Activated CD4-positive, alpha-beta memory T cell treated with anti-CD3 and anti-CD28 coated beads for 36 hours (primary cell): ENCODE data around the gene ASTL. TPM values are rescaled to one million over a fixed set of nuclear protein-coding genes. Genes with fewer than 3 reads are reported as not detected.
A peak's percentile ranks its signal among the peaks of the same experiment; 100 is the strongest.
"Not testable (repeated sequence)": the region's sequence is repeated elsewhere in the genome, so short reads cannot be mapped to it uniquely, and the experiment has no call there.

ENCODE experiments used
- CTCF ChIA-PET: fragments of 350-600 bp; sonication (Branson Sonifier 250); formaldehyde crosslinking; loops from one replicate; lab custom pipeline; 2021; ENCODE audit warnings: antibody characterized with exemption, inconsistent platforms; lab: Charles Lee
- POLR2A ChIA-PET: fragments of 350-600 bp; sonication (Branson Sonifier 250); formaldehyde crosslinking; loops from one replicate; lab custom pipeline; 2021; ENCODE audit warnings: antibody characterized with exemption; lab: Charles Lee
- DNase-seq: peaks from one replicate; pipeline ENCODE4 v3.0.0-alpha.2; 2020
- H3K27ac Mint-ChIP-seq: one replicate; pipeline ENCODE4 v1.8.0; 2021; ENCODE audit warnings: mixed read lengths
- H3K27me3 Mint-ChIP-seq: one replicate; pipeline ENCODE4 v1.8.0; 2021; ENCODE audit warnings: mixed read lengths
- H3K36me3 Mint-ChIP-seq: one replicate; pipeline ENCODE4 v1.8.0; 2021; ENCODE audit warnings: mixed read lengths
- H3K4me1 Mint-ChIP-seq: one replicate; pipeline ENCODE4 v1.8.0; 2021; ENCODE audit warnings: low read depth, mixed read lengths
- H3K4me3 Mint-ChIP-seq: one replicate; pipeline ENCODE4 v1.8.0; 2021; ENCODE audit warnings: mild to moderate bottlenecking, mixed read lengths
- H3K9me3 Mint-ChIP-seq: one replicate; pipeline ENCODE4 v1.8.0; 2021; ENCODE audit warnings: mixed read lengths
- intact Hi-C: fragments of 100-400 bp; cut with micrococcal nuclease; formaldehyde crosslinking; loops from one replicate; pipeline ENCODE4 v1.15.1; 2023
- total RNA-seq, 2 experiments: library from RNA; stranded (reverse); gene quantifications; one replicate each; pipeline ENCODE4 v1.2.3, GENCODE V29; 2021

Gene ASTL
- total RNA-seq, 2 experiments from 2014 or later: 1.8 to 2.4 TPM

DNA sequence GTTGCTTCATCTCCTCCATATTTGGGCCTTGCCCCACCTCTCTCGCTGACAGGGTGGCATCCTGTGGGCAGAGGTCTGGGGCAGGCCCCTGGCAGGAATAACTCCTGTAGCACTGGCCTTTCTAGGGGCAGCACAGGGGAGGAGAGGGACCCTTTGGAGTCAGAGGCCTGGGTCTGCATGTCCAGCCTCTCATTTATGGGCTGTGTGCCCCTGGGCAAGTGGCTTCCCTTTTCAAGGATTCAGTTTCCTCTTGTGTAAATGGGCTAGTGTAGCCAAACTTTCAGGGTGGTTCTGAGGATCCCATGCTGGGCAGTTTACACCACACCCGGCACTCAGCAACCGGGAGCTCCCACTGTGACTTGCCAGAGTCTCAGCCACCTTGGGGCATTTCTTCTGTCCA lies 45.4 kb downstream of the ASTL start:
- no peaks in the 10 kb centered on the region for H3K9me3 Mint-ChIP-seq
- intact Hi-C loops: no loop called here
- H3K4me3 Mint-ChIP-seq: no peak overlapping the region
- no peak for DNase-seq
- CTCF ChIA-PET: interaction anchor here (0.9 to 1.8 kb wide), 2 partner anchors 71 to 81 kb away, joined by 3 to 5 read pairs; no protein-coding TSS in a partner anchor
- H3K27me3 Mint-ChIP-seq: no peaks in the 10 kb centered on the region
- POLR2A ChIA-PET: no interaction called here
- H3K27ac Mint-ChIP-seq: no peak overlapping the region
- H3K36me3 Mint-ChIP-seq: no peaks in the 10 kb centered on the region
- H3K4me1 Mint-ChIP-seq: no peaks in the 10 kb centered on the region

DNA sequence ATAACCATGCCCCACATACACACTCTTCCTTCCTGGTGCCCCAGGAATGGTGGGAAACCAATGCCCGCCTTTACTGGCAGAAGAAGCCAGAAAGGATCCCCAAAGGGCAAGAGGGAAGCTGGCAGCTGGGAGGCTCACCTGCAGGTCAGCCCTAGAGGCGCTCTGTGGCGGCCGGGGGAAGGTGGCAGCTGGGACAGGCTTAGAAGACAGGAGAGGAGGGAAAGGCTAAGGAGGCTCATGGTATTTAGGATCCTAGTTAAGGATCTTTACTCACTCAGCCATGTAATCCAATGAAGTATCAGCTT lies 45.8 kb downstream of the ASTL start:
- DNase-seq: no peak

DNA sequence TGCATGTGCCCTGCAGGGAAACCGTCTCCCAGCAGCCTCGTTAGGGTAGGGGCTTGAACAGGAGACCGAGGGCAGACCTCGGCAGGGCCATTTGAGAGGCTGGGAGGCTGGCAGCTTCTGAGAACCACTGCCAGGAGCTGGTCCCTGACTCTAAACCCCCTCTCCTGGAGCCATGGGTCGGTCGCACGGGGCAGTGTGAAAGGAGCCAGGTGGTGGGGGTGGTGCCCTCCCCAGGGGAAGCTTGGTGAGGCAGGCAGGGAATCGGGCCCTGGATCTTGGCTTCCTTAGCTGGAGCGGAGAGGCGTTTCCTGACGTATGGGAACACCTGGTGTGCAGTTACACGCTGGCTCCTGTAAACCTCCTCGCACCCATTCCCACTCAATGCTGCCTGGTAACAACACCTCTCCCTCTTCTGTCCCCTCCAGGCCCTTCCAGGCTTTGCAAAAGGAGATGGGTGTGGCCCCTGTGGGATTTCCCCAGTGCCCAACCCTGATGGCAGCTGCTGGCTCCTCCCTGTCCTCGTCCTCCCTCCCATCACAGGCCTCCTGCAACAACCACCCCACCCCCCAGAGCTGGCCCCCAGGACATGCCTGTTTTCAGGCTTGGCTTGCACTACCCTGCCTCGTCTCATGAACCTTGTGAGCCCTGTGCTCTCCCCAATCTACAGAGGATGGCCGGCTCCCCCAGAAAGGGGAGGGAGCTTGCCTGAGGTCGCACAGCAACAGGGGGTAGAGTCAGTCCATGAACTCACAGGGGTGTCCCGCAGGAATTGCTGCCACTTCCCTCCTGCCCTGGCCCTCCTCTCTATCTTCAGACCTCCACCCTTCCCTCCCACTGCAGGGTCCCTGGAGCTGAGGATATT lies 46.4 kb downstream of the ASTL start:
- no peaks in the 10 kb centered on the region for H3K9me3 Mint-ChIP-seq
- intact Hi-C loops: no loop called here
- no peak overlapping the region for H3K27ac Mint-ChIP-seq
- H3K27me3 Mint-ChIP-seq: no peaks in the 10 kb centered on the region
- CTCF ChIA-PET: interaction anchor here (1.8 kb wide), 1 partner anchor 83 kb away, joined by 5 read pairs; no protein-coding TSS in a partner anchor
- POLR2A ChIA-PET: no interaction called here
- H3K4me1 Mint-ChIP-seq: no peaks in the 10 kb centered on the region
- peak; percentile 7 for DNase-seq
- no peaks in the 10 kb centered on the region for H3K36me3 Mint-ChIP-seq
- H3K4me3 Mint-ChIP-seq: no peak overlapping the region

More for the DNA sequence above, 45.8 kb downstream of the ASTL start:
- intact Hi-C loops: no loop called here
- Mint-ChIP-seq H3K27me3 (no peaks in the 10 kb centered on the region), H3K4me3 (no peak overlapping the region), H3K36me3 (no peaks in the 10 kb centered on the region), H3K27ac (no peak overlapping the region), H3K9me3 (no peaks in the 10 kb centered on the region), H3K4me1 (no peaks in the 10 kb centered on the region)
- POLR2A ChIA-PET: no interaction called here
- CTCF ChIA-PET: interaction anchor here (1.8 kb wide), 1 partner anchor 82 kb away, joined by 5 read pairs; no protein-coding TSS in a partner anchor

DNA sequence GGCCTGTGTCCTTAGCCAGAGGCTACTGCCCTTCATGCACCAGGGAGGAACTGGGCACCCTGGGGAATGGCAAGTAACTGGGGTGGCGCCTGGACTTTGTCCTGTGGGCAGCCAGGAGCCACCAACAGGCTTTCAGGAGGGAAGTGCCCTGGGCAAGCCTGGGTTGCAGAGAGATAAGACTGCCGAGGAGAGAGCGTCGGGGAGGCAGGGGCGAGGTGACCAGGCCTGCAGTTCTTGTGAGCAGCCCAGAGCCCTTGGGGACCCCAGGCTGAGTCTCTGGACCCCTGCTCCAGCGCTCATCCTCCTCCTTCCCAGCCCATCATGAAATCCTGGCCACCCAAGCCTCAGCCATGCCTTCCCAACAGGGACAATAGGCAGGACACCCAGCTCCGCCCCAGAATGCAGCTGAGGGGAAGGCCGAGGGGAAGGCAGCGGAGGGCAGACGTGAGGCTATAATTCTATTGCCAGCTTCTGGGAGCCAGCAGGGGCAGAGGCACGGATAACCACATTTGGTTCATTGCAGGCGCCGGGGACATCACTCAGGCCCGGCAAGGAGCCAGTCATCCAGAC lies 47.1 kb downstream of the ASTL start:
- Mint-ChIP-seq H3K9me3 (no peaks in the 10 kb centered on the region), H3K36me3 (no peaks in the 10 kb centered on the region), H3K4me3 (no peak overlapping the region), H3K27ac (no peak overlapping the region), H3K27me3 (peaks cover 1% of the 10 kb centered on the region), H3K4me1 (no peaks in the 10 kb centered on the region)
- DNase-seq: no peak
- ChIA-PET POLR2A (no interaction called here), CTCF (interaction anchor here (1.5 kb wide), 1 partner anchor 26 kb away, joined by 5 read pairs; no protein-coding TSS in a partner anchor)
- intact Hi-C loops: no loop called here

DNA sequence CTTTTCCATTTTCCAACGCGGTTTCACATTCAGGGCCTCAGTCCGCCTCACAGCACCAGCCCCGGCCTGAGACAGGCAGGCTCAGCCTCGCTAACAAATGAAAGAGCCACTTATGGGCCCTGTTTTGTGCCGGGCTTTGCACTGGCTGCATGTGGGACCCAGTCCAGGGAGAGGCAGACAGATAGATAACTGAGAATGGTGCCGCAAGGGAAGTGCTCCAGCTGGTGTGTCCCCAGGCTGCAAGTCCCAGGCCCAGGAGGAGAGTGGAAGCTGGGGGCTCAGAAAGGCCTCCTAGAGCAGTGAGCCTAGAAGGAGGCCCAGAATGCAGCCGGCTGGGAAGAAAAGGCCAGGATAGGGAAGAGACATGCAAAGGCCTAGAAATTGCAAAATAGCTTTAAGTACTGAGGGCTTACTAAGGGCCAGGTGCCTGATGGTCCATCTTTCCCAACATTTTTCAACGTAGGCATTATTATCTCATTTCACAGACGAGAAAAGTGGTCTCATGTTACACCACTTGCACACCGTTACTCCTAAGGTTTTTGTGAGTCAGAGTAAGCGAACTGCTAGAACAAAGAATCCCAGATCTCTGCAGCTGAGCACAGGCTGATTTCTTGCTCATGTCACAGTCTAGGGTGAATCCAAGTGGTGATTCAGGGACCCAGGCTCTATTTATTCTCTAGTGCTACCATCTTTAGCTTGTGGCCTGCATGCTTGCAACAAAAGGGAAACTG lies 47.9 kb downstream of the ASTL start:
- CTCF ChIA-PET: interaction anchor here (1.5 kb wide), 1 partner anchor 27 kb away, joined by 5 read pairs; no protein-coding TSS in a partner anchor
- POLR2A ChIA-PET: no interaction called here
- no peak for DNase-seq
- H3K27ac Mint-ChIP-seq: no peak overlapping the region
- H3K27me3 Mint-ChIP-seq: peaks cover 1% of the 10 kb centered on the region
- H3K4me1 Mint-ChIP-seq: no peaks in the 10 kb centered on the region
- no peak overlapping the region for H3K4me3 Mint-ChIP-seq
- H3K36me3 Mint-ChIP-seq: no peaks in the 10 kb centered on the region
- H3K9me3 Mint-ChIP-seq: no peaks in the 10 kb centered on the region
- intact Hi-C loops: no loop called here

DNA sequence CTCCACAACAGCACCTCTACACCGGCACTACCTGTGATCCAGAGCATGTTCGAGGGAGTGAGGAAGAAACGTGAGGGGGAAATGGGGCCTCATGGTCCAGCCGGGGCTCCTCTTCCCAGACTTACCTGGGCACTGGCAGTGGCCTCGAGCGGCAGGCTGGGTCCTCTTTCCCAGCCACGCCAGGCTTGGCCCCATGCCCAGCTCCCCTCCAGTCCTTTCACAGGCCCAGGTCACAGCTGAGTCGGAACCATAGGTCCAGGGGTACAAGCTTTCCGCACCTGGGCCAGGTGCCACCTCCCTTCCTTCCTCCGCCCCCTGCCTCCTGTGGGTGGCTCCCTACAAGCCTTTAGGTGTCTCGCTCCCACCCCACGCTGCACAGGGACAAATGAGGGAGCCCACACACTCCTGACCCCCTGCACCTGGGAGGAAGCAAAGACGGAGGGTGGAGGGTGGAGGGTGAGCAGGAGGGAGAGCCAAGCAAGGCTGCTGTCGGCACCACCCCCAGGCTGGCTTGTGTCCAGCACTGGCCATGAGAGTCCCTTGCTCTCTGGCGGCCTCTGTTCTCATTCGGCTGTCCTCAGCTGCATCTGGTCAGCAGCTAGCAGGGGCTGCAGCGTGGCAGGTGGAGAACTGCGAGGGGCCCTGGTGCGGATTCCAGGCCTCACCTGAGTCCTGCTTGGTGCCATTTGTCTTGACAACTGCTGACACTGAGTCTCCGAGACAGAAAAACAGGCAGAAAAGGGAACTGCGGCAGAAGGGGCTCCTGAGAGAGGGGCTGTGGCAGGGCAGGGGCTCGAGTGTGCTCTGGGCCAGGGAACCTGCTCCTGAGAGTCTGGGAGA lies 48.7 kb downstream of the ASTL start:
- intact Hi-C loops: no loop called here
- H3K27ac Mint-ChIP-seq: no peak overlapping the region
- no peaks in the 10 kb centered on the region for H3K9me3 Mint-ChIP-seq
- no peak overlapping the region for H3K4me3 Mint-ChIP-seq
- ChIA-PET CTCF (interaction anchor here (1.1 to 1.5 kb wide), 2 partner anchors 27 kb away, joined by 3 to 5 read pairs; no protein-coding TSS in a partner anchor), POLR2A (no interaction called here)
- peaks cover 4% of the 10 kb centered on the region for H3K27me3 Mint-ChIP-seq
- no peaks in the 10 kb centered on the region for H3K36me3 Mint-ChIP-seq
- peak; percentile 4 for DNase-seq
- no peaks in the 10 kb centered on the region for H3K4me1 Mint-ChIP-seq

DNA sequence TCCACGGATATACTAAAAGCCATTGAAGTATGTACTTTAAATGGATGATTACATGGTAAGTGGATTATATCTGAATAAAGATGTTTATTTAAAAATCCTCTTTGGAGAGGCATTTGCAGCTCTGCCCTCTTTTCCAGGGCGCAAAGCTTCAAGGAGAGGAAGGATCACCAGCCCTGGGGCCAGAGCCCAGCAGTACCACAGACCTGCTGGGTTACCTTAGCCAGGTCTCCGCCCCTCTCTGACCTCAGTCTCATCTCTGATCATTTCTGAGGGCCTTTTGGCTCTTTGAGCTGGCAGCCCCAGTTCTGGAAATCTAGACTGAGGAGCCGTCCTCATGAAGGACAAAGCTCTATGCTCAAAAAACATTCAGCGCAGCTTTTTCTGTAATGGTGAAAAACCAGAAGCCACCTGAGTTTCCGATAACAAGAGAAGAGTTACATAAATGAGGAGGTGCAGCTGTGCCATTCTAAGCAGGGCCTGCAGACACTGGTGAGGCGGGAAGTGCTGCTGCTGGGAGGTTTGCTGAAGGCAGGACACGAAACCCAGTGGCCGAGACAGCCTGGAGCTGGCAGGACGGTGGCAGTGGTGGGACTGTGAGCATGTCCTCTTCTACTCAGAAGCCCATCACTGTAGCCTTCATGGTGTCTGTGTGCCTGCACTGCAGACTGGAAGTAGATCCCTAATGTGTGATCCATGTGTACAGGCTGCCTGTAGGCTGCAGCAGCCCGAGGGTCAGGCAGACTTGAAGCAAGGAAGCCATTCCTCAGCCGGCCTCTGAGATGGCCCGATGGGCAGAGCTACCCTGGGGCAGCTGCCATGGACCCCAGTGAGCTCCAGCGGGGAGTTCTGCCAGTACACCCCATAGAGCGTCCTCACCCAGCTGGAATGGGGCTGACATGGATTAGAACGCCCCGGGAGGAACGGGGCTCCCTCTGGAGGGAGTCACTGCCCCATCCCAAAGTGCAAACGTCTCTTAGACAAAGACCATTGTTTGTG lies 49.7 kb downstream of the ASTL start:
- Mint-ChIP-seq H3K27me3 (peaks cover 8% of the 10 kb centered on the region), H3K4me1 (no peaks in the 10 kb centered on the region), H3K9me3 (no peaks in the 10 kb centered on the region), H3K4me3 (no peak overlapping the region), H3K36me3 (no peaks in the 10 kb centered on the region), H3K27ac (no peak overlapping the region)
- ChIA-PET POLR2A (no interaction called here), CTCF (interaction anchor here (1.1 kb wide), 1 partner anchor 28 kb away, joined by 3 read pairs; no protein-coding TSS in a partner anchor)
- DNase-seq: no peak
- intact Hi-C loops: no loop called here

DNA sequence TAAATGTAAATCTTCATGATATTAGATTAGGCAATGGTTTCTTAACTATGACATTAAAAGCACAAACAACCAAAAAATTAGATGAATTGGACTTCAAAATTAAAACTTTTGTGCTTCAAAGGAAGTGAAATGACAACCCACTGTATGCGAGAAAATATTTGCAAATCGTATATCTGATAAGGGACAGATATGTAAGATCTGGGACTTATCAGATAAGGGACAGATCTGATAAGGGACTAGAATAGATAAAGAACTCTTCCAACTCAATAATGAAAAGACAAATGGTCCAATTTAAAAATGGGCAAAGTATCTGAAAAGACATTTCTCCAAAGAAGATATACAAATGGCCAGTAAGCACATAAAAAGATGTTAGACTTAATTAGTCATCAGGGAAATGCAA lies 51.2 kb downstream of the ASTL start:
- H3K36me3 Mint-ChIP-seq: no peaks in the 10 kb centered on the region
- ChIA-PET POLR2A (no interaction called here), CTCF (interaction anchor here (2.5 kb wide), 1 partner anchor 30 kb away, joined by 6 read pairs; the partner anchor contains the start of gene ADRA2B)
- DNase-seq: no peak
- no peak overlapping the region for H3K4me3 Mint-ChIP-seq
- H3K27ac Mint-ChIP-seq: no peak overlapping the region
- no peaks in the 10 kb centered on the region for H3K4me1 Mint-ChIP-seq
- intact Hi-C loops: no loop called here
- H3K9me3 Mint-ChIP-seq: no peaks in the 10 kb centered on the region
- H3K27me3 Mint-ChIP-seq: peaks cover 8% of the 10 kb centered on the region

DNA sequence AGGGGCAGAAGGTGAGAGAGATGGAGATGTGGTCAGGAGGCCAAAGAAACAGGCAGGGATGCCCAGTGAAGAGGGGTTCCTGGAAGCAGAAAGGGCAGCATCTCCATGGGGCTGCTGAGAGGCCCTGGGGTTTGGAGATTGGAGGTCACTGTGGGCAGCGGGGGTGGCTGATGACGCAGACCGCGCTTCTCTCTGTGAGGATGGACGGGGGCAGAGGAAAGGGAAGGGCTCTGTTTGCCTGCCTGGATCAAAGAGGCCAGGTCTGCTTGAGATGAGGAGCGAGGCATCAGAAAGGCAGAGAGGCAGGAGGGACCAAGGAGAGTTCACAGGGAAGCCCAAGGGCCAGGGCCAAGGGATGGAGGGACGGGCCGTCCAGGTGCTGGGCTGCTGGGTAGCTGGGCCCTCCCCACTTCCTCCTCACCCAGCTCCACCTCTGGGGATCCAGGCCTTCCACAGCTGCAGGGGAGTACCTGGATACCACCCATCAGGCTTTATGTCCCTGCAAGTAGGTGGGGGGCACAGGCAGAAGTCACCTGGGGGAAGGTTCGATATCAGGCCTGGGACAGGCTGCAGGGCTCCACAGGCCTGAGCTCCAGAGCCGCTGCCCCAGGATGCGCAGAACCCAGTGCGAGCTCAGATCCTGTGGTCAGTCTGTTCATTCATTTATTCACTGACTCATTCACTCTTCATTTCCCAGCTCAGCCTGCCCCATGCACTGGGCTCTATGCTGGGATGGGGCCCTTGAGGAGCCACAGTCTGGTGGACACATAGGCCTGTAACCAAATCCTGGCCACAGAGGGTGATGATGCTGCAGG lies 52.6 kb downstream of the ASTL start:
- intact Hi-C loops: no loop called here
- Mint-ChIP-seq H3K36me3 (no peaks in the 10 kb centered on the region), H3K4me3 (no peak overlapping the region), H3K27ac (no peak overlapping the region), H3K4me1 (no peaks in the 10 kb centered on the region), H3K9me3 (no peaks in the 10 kb centered on the region), H3K27me3 (peaks cover 11% of the 10 kb centered on the region)
- CTCF ChIA-PET: interaction anchor here (0.9 to 2.5 kb wide), 2 partner anchors 31 to 53 kb away, joined by 3 to 6 read pairs; partner anchors contain the start of gene ADRA2B
- POLR2A ChIA-PET: no interaction called here
- peak; percentile 5 for DNase-seq

DNA sequence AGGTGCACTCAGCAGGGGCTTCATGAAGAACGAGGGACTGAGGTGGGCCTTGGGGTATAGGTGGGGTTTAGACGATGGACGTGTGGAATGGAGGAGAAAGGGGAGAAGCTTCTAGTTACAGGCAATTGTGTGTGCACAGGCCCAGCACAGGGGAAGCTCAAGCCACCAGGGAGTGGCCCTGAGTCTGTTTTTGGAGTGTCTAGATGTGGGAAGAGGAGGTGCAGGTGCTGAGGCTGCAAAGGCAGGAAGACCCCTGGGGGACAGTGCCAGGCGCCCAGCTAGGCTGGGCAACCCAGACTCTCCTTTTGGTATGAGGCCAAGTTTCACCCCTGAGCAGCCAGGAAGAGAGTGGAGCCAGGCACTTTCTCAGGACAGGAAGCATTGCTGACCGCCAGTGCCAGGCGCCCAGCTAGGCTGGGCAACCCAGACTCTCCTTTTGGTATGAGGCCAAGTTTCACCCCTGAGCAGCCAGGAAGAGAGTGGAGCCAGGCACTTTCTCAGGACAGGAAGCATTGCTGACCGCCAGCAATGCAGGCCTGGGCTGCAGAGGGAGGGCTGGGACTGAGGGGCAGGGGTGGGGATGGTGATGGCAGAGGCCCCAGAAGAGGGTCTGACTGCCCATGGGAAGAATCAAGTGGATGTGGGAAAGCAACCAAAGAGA lies 53.3 kb downstream of the ASTL start:
- H3K4me1 Mint-ChIP-seq, CTCF ChIA-PET, intact Hi-C loops, POLR2A ChIA-PET, H3K9me3 Mint-ChIP-seq, DNase-seq, H3K4me3 Mint-ChIP-seq, H3K36me3 Mint-ChIP-seq, H3K27ac Mint-ChIP-seq: not testable (repeated sequence)
- peaks cover 11% of the 10 kb centered on the region for H3K27me3 Mint-ChIP-seq
